Epithelial cell of umbilical artery (primary cell): ENCODE measurements around the gene ORC2. TPM values are rescaled to one million over a fixed set of nuclear protein-coding genes. Genes with fewer than 3 reads are reported as not detected.

Experiments used
- total RNA-seq: library from RNA; depleted of rRNA; stranded (reverse); fragments of >200 nt; gene quantifications from 2 replicates; pipeline ENCODE4 v1.2.3, GENCODE V29; 2014

ORC2 gene
- 22.4 and 24.5 TPM in 2 replicates for total RNA-seq

GRCh38 chr2:200963124-200963917 is at the start of gene ORC2:
Gene ORC2, minus strand, starts transcription at chr2:200963660. Its CDS starts 5,537 bp downstream, at chr2:200958123.

GRCh38 chr2:200888704-200889625 is 74.5 kb downstream of the ORC2 start, which contains the start of the genes NIF3L1 and PPIL3:
Gene NIF3L1, plus strand, starts transcription at chr2:200889371. Its CDS starts 2,573 bp downstream, at chr2:200891944.
Gene PPIL3, minus strand, starts transcription at chr2:200889077. Its CDS starts 1,462 bp downstream, at chr2:200887615.

GRCh38 chr2:200864176-200865034 is 99.1 kb downstream of the ORC2 start, which contains the start of gene CLK1:
Gene CLK1, minus strand, starts transcription at chr2:200864658. Its CDS starts 2,796 bp downstream, at chr2:200861862.

Other genes with a start within 250 kb of the ORC2 start
- gene BZW1, start 151.8 kb downstream of the ORC2 start, total RNA-seq, result 469 and 969 TPM in 2 replicates
- gene CLK1, start 99.0 kb downstream of the ORC2 start, total RNA-seq, result 36.4 and 102 TPM in 2 replicates
- 22.1 and 30.7 TPM in 2 replicates for gene PPIL3, start 74.6 kb downstream of the ORC2 start, total RNA-seq
- 13.6 and 16.9 TPM in 2 replicates for gene NIF3L1, start 74.3 kb downstream of the ORC2 start, total RNA-seq
- gene HYCC2, start 108.0 kb upstream of the ORC2 start, total RNA-seq, result 8.8 and 15.0 TPM in 2 replicates
- gene NDUFB3, start 108.3 kb upstream of the ORC2 start, total RNA-seq, result 122 and 185 TPM in 2 replicates
- 288 and 437 TPM in 2 replicates for gene CFLAR, start 152.5 kb upstream of the ORC2 start, total RNA-seq
- gene CASP10, start 219.5 kb upstream of the ORC2 start, total RNA-seq, result 30.5 and 79.8 TPM in 2 replicates